Ammon's horn (tissue), 1 donor: ENCODE measurements around the gene DCAF11.
A peak's percentile ranks its signal among the peaks of the same experiment; 100 is the strongest.

Experiments used
- DNase-seq: peaks from one replicate; pipeline ENCODE4 v3.0.0-alpha.2; 2016; ENCODE audit warnings: low spot score

Gene DCAF11

DNA sequence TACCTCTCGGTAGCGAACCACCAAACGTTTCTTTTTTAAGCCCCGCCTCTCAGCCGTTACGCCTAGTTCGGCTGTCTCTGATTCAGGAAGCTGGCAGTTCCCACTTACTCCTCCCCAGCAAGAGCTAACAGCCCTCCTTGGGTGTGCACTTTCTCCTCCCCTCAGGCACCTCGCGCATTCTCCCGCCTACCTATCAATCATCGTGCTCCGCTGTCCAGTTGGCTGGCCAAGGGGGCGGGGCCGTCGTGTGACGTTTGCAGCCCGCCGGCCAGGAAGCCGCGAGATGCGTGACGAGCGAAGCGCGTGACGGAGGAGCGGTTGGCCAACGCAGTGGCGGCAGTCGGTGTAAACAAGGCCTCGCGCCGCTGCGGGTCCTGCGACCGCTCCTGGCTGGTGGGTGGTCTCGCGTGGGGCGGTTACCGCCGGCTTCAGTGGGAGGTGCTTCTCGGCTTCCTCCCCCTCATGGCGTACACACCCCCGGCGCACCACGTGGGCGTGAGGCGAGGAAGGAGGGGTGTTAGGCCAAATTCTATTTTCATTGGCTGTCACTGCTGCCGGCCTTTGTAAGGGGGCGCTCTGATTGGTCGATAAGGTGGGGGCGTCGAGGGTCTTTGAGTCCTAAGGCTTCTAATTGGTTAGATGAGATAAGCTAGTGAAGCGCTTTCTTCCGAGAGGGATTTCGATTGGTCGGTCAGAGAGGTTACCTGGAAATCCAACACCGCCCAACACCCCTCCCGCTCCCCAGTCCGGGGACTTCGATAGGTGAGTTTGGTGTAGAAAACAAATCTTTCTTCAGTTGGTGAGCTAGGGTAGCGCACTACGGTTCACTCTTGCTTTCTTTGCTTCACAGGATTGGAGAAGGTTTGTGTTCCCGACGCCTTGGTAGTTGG is at the start of gene DCAF11, which contains the start of gene NRL:
TSS of gene DCAF11 (plus strand) at position 246 of the 890 bp plus-strand sequence. CDS start 818 bp downstream, outside the sequence.
TSS of gene NRL (minus strand) at position 418 of the 890 bp plus-strand sequence. CDS start 32,101 bp downstream, outside the sequence.
- peak; percentile 100 for DNase-seq

GRCh38 chr14:24064856-24065255 is 49.7 kb upstream of the DCAF11 start:
- DNase-seq = no peak

DNA sequence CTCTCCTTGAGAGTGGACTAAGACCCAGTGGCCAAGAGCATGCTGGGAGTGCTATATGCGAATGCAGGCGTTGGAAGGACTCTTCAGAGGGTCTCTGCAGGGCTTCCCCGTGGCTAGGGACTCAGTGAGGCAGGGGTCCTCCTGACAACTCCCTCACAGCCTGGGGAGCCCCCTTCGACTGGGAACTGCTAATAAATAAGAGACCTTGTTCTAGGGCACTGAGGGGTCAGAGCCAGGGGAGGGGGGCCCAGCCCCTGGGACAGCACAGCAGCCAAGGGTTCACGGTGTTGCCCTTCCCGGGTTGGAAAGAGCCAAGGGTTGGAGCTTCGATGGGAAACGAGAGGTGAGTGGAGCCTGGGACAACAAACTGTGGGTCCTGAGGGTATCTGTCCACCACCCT is 49.2 kb upstream of the DCAF11 start:
- no peak for DNase-seq

DNA sequence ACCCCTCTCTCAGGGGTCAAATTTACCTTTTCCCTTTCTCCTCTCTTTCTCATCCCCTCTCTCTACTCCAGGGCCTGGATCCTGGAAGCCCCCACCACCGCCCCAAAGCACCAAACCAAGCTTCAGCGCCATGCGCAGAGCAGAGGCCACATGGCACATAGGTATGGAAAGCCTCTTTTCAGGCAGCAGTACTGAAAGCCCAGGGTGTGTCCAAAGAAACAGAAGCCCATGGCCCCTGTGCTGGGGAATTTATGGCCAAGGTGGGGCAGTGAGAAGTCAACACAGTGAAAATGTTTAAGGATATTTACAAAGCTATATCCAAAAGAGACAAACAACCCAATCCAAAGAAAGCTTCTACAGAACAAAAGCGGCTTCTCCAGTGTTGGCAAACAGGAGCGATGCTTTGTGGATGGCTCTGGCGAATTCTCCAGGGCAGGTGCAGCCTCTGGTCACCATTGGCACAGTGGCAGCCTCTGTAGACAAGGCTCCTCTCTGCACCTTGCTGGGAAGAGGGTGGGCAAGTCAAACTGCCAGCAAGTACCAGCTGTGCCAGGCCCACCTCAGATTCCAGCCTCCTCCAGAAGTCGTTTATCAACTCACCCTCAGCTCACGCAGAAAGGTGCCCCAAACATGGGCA is 48.0 kb upstream of the DCAF11 start:
- no peak for DNase-seq

DNA sequence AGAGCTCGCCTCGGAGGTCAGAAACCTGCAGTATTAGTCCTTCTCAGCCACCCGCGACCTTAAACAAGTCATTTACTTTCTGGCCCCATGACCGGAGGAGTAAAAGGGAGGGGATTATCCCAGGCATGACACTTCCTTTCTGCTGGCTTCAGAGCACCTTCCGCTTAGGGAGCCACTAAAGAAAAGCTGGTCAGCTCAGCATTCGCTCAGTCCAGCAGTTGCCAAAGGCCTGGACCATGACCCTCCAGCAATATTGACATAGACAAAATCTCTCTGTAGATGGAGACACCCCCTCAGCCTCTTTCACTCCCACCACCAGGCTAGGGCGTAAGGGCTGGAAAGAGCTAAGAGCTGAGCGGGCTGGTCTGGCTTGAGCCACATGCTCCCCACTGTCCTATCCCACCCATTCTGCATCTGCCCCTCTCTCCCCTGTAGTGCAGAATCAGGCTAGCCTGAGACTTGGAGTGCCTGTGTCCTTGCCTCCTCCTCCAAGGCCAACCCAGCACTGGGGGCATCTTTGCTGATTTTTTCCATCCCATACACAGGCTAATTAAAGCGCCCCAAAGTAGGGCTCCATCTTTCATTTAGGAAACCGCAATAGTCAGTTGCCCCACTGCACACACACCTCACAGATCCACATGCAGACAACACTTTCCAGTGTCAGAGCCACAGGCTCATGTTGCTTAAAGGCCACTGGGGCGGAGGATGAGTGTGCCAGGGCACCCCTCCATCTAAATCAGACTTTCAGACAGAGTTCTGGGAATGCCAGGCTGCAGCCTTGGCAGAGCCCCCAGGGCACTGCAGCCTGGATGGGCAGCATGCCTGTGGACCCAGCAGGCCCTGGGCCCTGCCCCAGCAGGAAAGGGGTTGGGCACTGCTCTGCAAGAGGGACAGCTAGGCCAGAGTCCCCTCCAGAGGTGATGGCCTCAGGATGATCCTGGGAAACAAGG is 47.2 kb upstream of the DCAF11 start:
- DNase-seq = peak; percentile 61

DNA sequence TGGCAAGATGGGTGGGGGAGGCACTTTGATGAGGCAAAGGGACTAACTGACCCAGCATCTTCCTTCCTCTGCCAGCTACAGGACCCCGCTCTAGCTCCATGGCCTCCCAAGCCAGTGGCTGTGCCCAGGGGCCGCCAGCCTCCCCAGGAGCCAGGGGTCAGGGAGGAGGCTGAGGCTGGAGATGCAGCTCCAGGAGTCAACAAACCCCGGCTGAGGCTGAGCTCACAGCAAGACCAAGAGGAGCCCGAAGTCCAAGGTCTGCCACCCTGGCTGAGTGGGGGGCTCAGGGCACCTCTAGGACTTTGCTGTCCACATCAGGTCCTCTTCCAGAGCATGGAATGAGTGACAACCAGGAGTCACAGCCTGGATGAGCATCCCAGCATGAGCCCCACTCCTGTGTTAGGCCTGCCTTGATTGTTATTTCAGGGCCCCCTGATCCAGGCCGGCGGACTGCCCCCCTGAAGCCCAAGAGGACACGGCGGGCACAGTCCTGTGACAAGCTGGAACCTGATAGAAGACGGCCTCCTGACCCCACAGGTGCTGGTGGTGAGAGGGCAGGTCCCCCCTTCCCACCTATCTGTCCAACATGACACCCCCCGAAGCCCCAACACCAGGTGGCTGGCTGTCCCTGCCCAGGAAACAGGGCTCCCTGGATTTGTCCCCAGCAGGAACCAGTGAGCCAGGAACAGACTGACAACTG is 45.7 kb upstream of the DCAF11 start:
- DNase-seq = no peak

- DNase-seq = no peak
These were observed 45.2 kb upstream of the DCAF11 start for GRCh38 chr14:24069411-24069735.

DNA sequence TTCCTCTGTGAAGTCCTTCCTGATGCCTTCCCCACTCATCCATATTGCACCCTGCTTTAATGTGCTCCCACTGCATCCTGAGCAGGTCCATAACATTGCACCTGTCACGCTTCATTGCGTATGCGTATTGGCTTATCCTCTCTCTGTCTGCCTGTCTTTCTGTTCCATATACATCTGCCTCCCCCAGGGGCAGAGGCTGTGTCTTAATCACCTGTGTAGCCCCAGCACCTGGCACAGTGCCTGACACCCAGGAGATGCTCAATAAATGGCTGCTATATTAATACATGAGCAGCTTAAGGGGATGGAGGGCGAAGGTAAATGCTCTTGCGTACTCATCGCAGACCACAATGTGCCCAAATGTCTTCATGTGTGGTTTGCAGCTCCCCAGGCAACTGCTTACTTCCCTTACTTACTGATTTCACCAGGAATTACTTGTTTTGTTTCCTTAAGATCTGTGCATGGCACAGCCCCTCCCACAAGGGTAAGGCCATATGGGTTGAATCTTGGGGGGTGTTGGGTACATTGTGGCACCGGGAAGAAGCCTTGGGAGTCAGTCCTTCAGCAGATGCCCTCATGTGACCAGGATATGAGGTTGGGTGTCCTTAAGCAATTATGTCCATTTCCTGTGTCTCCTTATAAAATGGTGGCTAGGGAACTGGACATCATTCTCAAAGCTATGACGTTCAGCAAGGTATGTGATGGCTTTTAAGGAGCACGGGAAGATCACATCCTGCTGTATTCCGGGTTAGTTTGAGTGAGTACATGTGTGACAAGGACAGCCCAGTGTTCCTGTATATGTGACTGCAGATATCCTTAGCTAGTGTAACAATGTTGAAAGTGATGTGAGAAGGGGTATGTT is 44.1 kb upstream of the DCAF11 start:
- no peak for DNase-seq

DNA sequence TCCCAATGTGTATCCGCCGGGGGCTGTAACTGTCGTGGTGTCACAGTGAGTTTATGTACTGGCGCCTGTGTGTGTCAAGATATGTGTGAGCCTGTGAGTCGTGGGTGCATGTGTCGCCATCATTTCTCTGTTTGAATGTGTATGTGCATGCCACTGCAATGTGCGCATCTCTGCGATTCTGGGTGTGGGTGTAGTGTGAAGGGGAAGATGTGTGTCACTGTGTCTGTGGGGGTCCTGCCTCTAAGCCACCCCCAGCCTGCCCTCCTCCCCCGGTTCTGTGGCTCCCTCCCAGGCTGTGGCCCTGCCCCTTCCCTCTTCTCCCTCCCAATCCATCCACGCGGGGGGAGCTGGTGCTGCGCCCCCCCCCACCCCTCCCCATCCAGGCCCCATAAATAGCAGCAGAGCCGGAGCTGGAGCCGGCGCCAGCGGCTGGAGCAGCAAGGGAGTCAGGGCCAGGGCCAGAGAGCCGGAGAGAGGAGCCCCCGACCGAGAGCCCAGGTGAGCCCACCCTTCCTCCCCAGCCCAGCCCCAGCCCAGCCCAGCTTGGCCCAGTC is 43.4 kb upstream of the DCAF11 start, which contains the start of gene CPNE6:
TSS of gene CPNE6 (plus strand) at position 419 of the 554 bp plus-strand sequence. CDS start 1,375 bp downstream, outside the sequence.
- DNase-seq = peak; percentile 62

- peak; percentile 70 for DNase-seq
These were observed 42.6 kb upstream of the DCAF11 start for GRCh38 chr14:24071836-24072430.

- peak; percentile 54 for DNase-seq
These were observed 42.1 kb upstream of the DCAF11 start for GRCh38 chr14:24072436-24072835.

DNA sequence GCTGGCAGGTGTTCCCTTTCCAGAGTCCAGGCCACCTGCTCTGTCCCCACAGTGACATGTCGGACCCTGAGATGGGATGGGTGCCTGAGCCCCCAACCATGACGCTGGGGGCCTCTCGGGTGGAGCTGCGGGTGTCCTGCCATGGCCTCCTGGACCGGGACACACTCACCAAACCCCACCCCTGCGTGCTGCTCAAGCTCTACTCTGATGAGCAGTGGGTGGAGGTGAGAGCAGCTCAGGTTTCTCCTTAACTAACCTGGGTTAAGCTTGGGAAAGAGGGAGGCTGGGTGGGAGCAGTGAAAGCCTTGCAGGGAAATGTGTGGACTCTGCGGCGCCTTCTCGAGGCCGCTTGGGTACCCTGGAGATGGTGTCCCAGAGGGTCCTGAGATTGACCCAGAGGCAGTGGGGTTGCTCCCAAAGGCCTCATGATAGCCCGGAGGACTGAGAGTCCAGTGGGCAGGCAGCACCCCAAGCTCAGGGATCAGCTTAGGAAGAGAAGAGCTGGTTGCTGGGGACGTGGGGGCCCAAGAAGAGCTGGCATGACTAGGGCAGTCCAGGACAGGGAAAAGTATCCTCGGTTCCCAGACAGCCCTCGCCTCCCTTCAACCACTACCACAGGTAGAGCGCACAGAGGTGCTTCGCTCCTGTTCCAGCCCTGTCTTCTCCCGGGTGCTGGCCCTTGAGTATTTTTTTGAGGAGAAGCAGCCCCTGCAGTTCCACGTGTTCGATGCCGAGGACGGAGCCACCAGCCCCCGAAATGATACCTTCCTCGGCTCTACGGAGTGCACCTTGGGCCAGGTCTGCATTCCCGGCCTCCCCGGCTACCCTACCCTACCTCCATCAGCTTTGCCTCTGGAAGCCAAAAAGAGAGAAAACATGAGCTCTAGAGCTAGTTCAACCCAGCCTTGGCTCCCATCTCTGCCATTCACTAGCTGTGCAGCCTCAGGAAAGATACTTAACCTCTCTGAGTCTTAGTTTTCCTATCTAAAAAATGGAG is 41.4 kb upstream of the DCAF11 start:
- no peak for DNase-seq

DNA sequence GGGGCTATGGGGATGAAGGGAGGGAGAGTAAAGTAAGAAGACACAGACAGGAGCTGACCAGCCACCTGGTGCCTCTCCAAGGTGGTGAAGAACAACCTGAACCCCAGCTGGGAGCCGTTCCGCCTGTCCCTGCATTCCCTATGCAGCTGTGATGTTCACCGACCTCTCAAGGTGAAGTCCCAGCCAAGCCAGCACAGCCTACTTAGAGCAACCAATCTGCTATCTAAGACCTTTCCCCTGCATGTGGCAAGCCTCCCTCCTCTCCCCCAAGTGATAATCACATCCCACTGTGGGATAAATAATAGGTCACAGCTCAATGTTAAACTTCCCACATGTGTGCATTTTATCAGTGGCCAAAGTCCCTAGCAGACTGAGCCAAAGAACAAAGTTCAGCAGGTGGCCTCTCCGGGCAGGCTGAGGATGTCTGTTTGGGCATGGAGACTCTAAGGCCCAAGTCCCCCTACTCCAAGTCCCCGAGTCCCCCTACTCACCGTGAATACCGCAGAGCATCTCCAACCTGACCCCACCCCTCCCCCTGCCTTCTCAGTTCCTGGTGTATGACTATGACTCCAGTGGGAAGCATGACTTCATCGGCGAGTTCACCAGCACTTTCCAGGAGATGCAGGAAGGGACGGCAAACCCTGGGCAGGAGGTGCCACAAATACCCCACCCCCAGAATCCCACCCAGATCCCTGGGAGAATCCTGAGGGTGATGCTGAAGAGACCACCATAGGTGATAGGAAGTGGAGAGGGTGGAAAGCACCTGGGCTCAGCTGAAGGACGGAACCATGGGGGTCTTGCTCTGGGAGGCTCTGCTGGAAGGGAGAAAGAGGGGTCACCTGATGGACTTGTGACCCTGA is 39.7 kb upstream of the DCAF11 start:
- DNase-seq = no peak

- no peak for DNase-seq
These were observed 38.9 kb upstream of the DCAF11 start for GRCh38 chr14:24075485-24076301.

DNA sequence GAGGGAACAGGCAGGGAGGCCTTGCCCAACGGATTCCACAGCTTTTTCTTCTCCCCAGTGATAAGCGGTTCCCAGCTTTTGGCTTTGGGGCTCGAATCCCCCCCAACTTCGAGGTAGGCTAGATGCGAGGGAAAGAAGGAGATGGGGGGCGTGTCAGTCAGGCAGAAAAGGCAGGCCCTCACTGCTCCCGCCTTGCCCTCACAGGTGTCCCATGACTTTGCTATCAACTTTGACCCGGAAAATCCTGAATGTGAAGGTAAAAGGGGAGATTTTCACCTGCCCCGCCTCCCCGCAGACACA is 38.3 kb upstream of the DCAF11 start:
- DNase-seq = no peak

DNA sequence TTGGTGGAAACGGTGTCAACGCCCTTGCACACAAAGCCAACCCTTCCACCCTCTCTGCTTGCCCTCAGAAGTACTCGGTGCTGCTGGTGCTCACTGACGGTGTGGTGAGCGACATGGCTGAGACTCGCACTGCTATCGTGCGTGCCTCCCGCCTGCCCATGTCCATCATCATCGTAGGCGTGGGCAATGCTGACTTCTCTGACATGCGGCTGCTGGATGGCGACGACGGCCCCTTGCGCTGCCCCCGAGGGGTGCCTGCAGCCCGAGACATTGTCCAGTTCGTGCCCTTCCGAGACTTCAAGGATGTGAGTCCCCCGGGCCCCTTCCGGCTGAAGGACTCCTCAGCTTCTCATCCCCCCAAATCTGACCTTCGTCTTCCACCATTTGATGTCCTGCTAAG is 37.5 kb upstream of the DCAF11 start:
- DNase-seq = no peak

GRCh38 chr14:24078146-24078545 is 36.4 kb upstream of the DCAF11 start:
- DNase-seq = no peak
